PFSK-1 (cell line): ENCODE data around the gene NIPBL.

Experiments
- FOXP2 ChIP-seq: optimal IDR thresholded peaks from 2 replicates; pipeline ENCODE3; 2011; ENCODE audit warnings: borderline replicate concordance, control low read depth, inconsistent platforms; ENCODE audit not compliant: insufficient read depth; ENCODE audit errors: extremely low read length, extremely low read depth
- POLR2AphosphoS5 ChIP-seq: IDR thresholded peaks from 2 replicates; pipeline ENCODE4 v1.6.1; 2012; ENCODE audit warnings: low read depth, mild to moderate bottlenecking, control low read depth, low read length, moderate library complexity
- SIN3A ChIP-seq: IDR thresholded peaks from 2 replicates; pipeline ENCODE4 v1.6.1; 2012; ENCODE audit warnings: mild to moderate bottlenecking, low read length, moderate library complexity, borderline replicate concordance; ENCODE audit not compliant: insufficient read depth
- TAF1 ChIP-seq: IDR thresholded peaks from 2 replicates; pipeline ENCODE4 v1.6.1; 2012; ENCODE audit warnings: low read length, control low read depth, borderline replicate concordance; ENCODE audit not compliant: insufficient read depth

- TF ChIP-seq POLR2AphosphoS5 (no peak), SIN3A (no peak), TAF1 (no peak), FOXP2 (no peak)
These were observed 44.3 kb upstream of the NIPBL start for GRCh38 chr5:36832274-36832673.
